GM12891 (cell line): ENCODE results near the gene SUSD5.

Source experiments
- POLR2A ChIP-seq: IDR thresholded peaks from 2 replicates; pipeline ENCODE4 v1.6.1; 2011; ENCODE audit warnings: low read depth, low read length, control low read depth
- POLR2AphosphoS5 ChIP-seq: IDR thresholded peaks from 2 replicates; pipeline ENCODE4 v1.6.1; 2011; ENCODE audit warnings: low read depth, low read length, control low read depth
- SPI1 ChIP-seq: IDR thresholded peaks from 2 replicates; pipeline ENCODE4 v1.6.1; 2011; ENCODE audit warnings: low read depth, low read length, control low read depth
- TAF1 ChIP-seq: IDR thresholded peaks from 2 replicates; pipeline ENCODE4 v1.6.1; 2011; ENCODE audit warnings: low read depth, low read length, control low read depth

GRCh38 chr3:33137691-33138090 lies 80.9 kb downstream of the SUSD5 start:
- TF ChIP-seq POLR2A (no peak), POLR2AphosphoS5 (no peak), TAF1 (no peak), SPI1 (no peak)
